KG1 (cell line): ENCODE measurements around the gene MMP13.
"Not testable (repeated sequence)": the region's sequence is repeated elsewhere in the genome, so short reads cannot be mapped to it uniquely, and the experiment has no call there.

Source experiments
- DNase-seq: peaks from one replicate; lab custom pipeline; 2025; lab: John Stamatoyannopoulos, UW

MMP13 gene

DNA sequence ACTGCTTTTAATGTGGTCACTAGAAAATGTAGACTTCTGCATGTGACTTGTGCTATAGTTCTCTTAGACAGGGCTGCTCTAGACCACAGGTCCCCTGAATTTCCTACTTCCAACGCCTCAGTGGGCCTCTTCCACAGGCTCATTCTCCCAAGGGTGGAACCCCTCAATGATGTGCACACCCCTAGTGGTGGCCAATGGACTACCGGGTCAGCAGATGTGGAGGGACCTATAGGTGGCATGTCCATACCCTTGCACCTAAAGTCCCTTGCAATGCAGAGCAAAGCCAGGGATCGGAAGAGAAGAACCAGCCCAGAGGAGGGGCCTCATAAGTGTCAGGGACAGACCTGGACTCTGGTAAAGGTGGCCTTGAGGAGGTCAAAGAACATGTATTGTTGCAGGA, 20.0 kb downstream of the MMP13 start:
- DNase-seq = no peak

DNA sequence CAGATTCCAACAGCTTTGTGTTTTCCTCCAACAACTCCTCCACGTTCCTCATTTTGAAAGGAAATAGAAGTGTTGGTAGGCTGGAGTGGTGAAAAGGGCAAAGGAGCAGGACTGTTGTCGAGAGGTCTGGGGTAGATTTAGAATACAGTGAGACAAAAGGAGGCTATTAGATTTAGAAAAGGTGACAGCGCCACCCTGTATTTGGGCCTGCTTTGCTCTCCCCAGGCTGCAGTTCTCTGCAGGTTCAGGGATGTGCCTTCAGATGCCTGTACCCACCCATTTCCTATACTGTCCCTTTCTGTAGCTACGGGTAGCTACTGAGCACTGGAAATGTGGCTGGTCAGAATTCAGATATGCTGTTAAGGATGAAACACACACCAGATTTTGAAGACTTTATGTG, 20.8 kb downstream of the MMP13 start:
- no peak for DNase-seq

DNA sequence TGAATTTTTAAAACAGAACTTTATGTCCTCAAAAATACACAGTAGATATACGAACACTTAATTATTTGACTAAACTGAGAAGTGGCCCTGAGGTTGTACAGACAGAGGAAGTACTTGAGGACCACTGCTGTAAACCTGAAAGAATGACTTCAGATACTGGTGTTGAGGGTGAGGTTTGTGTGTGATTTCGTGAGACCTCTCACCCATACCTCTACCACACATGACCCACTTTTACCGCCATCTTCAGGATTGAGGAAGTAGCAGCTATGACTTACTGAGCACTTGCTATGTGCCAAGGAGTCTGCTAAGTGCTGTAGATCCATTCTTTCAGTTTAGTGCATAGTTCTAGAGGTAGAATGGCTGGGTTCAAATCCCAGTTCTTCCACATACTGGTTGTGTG, 21.9 kb downstream of the MMP13 start:
- DNase-seq = no peak

DNA sequence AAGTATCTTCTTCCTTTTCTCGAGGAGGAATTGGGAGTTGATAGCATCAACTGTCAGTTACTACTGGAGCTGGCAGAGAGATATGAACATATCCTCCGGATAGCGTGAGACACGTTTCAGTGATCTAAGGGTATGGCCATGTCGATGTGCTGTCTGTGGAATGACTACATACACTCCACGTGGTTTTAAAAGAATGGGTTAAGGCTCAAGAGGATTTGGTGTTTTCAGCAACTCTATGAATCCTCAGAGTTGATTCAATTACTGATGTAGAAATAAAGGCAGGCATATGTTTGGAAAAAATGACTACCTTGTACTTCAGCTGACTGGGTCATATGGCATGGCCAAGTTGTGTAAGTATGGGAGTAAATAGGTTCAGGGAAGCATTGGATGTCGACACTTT, 22.9 kb downstream of the MMP13 start:
- DNase-seq = no peak

DNA sequence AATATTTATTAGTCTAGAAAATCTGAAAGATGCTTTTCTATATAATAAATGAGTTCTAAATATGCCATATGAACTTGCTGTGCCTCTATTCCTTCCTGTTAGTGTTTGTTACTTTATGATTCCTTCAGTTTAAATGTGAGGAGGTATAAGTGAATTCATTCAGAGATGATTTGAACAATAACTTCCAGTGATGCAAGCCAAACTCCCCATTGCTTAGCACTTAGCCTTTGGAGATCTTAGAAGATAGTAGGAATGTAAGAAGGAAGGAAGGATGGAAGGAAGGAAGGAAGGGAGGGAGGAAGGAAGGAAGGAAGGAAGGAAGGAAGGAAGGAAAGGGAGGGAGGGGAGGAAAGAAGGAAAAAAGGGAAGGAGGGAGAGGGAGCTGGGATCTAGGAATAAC, 25.1 kb downstream of the MMP13 start:
- DNase-seq = no peak

DNA sequence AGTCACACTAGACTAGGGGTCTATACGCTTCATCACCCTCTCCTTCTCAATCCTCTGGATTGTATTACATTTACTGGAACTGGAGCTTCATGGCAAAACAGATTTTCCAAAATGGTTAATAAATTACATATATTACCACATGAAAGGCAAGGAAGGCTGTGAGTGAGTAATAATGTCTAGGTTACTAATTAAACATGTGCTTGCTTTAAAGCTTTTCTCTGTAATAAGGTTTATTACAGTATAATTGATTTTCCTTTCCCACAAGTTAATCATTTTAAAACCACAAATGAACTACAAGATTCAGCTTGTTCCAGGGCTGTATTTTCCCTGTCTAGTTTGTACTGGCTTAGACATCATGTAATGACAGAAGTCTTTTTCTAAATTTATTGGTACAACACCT, 25.6 kb downstream of the MMP13 start:
- DNase-seq = no peak

DNA sequence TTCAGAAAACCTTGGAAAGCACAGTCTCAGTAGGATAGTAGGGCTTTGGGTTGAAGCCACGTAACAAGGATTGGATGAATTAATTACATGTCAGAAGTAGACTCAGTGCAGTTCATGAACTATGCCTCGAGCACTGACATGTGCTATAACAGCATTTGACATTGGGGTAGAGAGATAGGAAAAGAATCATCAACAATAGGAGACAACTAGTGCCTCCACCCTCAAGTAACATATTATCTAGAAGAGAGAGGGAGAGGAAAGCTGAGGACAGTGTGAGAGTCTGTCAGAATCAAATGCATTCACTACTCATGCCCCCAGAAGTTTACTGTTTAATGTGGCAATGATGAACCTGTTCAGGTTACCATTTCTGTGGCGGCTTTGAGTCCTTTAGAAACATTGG, 26.4 kb downstream of the MMP13 start:
- no peak for DNase-seq

DNA sequence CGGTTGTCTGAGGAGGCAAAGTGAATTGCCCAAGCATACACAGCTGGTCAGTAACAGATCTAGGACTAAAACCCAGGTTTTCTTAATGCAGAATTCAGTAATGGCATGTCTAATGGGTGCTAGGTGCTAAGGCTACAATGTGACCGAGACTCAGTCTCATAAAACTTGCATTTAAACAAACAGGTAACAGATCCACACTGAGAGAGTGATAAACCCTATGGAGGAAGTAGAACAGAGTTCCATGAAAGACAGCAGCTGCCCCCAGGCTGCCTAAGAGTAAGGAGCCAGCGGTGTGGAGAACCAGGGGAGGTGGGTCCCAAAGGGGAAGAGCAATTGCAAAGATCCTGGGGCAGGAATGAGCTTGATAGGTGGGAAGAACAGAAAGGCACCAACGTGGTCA, 27.3 kb downstream of the MMP13 start:
- no peak for DNase-seq

DNA sequence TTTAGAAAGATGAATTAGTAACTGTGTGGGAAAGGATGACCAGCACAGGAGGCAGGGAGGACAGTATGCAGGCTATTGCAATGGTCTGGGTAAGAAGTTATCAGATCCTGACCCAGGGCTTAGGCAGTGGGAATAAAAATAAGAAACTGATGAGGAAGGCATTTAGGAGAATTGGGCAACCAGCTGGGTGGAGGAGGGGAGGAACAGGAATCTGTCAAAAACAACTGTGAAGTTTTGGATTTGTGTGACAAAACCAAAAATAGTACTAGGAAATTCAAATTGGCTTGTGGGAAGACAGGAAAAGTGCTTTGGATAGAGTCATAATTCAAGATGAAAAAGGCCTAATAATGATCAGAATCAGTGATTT, 27.9 kb downstream of the MMP13 start:
- no peak for DNase-seq

DNA sequence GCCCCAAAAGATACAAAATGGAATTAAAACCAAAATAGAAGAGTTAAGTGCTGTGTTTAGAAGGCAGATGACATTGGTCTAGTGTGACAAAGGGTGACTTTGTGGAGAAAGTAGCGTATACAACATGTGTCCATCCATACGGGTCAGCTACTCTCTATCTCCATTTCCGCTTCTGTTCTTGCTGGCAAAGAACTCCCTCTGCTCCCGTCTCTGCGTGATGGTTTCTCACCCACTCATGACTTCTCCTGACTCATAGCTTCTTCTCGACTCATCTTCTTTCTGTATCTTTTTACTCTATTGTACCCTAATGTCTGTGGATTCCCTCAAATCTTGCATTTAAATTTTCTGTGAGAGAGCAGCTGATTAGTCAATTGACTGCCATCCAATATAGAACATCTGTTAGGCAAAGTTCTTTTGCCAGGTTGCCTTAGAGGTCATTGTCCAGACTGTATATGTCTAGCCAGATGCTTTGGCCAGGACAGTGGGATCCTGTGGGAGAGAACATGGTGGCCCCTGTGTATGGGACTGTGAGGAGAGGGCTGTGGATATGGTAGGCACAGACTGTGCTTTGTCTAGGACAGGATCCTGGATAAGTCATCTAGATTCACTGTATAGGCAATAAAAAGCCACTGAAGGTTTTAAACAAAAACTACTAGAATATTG, 28.4 kb downstream of the MMP13 start:
- DNase-seq = no peak

DNA sequence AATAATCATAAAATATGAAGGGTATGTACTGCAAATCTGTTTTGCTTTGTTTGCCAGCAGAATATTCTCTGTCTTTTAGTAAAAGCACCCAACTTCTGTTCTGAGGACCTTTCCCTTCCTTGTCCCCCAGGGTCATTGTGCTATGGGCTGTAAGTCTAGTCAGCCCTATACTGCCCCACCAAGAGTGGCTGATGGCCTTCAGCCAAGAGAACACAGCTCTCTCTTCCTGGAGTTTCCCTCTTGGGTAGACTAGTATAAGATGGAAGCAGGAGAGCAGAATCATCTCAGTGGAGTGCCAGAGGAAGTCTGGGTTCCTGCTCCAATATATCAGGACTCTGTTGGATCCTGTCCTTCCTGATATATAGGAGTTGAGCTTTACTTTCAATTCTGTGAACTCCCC, 29.0 kb downstream of the MMP13 start:
- no peak for DNase-seq

DNA sequence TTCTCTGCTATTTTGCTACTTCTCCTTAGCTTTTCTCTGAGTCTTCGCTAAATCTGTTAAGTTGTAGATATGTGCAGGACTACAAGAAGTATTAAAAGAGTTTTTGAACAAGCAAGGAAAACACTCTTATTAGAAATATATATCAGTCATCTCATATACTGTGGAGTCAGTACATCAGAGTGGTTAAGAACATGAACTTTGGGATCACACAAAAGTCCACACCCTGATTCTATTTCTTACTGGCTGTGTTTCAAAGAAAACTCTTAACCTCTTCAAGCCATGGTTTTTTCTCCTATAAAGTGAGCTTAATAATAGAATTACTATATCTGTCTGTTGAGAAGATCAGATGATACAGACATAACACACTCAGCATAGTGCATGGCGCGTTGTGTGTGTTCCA, 29.5 kb downstream of the MMP13 start:
- no peak for DNase-seq

DNA sequence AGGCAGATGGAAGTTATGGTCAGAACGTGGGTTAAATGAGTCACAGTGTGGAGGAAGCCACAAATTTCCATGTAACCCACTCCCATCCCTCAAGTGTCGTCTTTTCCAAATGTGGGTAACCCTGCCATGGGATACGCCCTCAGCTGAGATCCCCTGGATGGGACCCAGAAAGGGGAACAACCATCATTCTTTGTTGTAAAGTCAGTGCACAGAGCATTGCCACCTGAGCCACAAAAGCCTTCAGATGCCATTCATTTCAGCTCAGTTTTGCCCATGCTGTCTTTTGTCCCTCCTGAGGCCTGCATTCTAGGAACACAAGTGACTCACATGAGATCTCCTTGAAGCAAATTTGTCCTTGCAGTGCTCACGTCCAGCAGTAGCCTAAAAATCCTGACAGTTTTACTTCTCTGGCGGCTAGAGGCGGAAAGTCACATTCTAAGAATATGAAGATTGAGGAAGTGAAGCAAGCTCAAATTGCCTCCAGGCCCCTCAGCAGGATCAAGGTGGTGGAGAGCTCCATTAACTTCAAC, 30.6 kb downstream of the MMP13 start:
- DNase-seq = no peak

DNA sequence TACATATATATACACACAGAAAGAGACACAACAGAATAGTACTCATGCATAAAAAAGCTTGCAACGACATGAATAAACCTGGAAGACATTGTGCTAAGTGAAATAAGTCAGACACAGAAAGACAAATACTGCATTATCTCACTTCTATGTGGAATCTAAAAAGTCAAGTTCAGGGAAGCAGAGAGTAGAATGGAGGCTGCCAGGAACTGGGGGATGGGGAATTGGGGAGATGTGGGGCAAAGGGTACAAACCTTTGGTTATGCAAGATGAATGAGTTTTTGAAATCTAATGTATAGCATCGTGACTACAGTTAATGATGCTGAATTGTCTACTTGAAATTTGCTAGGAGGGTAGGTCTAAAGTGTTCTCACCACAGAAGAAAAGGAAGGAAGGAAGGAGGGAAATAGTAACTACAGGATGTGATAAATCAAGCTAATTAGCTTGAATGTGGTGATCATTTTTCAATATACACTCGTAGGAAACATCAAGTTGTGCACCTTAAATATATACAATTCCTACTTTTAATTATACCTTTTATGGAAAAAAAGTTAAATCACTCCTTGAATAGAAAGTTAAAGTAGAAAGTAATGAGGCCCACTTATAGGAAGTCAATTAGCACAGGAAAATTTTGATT, 33.8 kb downstream of the MMP13 start:
- no peak for DNase-seq

DNA sequence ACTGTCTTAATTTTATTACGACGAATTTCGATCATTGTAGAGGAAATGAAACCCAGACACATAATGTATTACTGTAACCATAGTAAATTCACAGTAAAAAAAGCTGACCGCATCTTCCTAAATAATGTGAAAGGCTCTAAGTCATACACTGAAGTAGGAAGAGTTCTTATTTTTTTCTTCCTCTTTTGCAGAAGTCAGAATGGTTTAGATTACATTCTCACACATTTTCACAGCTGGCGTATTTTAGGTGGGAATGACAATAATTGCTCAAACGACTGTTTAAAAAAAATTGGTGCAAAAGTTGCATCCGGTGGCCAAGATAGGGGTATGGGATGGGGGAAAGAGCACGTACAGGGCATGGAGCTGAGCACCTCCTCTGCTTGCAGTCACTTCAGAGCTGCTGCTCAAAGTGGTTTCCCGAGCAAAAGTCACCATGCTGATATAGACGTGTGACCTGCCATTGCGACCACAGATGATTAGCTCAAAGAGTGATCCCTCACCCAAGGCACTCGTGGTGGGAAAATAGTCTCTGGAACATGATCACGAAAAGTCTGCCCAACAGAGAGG, 35.3 kb downstream of the MMP13 start:
- DNase-seq = peak; percentile 85

DNA sequence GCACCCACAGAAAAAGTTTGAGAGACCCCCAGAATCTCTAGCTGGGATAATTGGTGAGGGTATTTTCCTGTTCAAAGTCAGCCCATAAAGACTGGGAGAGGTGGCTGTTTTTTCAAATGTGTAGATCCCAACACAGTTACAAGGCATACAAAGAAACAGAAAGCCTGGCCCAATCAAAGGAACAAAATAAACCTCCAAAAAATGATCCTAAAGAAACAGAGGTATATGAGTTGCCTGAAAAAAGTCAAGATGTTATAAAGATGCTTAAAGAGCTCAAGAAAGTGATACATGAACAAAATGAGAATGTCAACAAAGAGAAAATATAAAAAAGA, 40.5 kb downstream of the MMP13 start:
- no peak for DNase-seq

DNA sequence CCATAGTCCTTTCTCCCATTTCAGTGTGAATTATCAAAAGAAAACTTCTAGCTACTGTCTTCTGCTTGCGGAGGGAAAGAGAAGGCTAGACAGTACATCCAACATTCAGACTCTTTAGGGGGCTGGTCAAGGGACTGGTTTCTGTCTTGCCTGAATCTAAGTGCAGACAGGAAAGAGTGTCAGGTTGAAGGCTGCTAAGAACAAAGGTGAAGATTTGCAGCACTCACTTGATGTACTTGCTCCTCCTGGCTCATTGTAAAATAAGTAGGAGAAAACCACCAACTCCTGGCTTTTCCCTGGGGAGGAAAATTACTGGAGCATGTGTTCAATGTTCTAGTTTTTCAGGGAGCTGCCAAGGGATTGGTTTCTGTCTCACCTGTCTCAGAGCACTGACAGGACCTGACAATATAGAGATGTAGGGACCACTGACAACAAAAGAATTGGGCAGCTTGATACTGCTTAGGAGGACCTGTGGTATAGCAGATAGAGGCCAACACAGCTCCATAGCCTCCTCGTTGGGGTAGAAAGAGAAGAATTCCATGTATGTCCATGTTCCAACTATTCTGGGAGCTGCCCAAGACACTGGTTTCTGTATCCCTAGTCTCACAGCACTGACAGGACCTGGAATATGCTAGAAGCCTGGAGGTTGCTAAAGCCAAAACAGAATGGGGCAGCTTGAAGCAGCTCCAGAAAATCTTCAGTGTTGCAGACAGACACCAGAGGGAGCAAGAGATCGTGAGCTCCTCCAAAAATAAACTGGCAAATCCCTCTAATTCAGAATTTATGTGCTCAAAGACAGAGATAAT, 41.1 kb downstream of the MMP13 start:
- peak; percentile 57 for DNase-seq

DNA sequence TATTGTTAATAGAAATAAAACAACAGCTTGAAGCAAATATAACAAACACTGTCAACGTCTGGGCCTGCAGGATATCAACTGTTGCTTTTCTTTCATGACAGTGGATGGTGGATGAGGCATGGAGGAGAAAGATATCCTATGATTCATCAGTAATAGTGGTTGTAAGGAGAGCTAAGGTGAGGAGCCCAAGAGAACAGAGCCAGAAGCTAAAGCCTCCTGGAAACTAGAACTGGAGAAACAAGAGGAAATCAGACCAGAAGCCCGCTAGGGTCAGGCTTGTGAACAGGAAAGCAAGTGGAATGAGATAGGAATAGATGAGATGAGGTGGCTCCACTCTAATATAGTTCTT, 43.1 kb downstream of the MMP13 start:
- no peak for DNase-seq

DNA sequence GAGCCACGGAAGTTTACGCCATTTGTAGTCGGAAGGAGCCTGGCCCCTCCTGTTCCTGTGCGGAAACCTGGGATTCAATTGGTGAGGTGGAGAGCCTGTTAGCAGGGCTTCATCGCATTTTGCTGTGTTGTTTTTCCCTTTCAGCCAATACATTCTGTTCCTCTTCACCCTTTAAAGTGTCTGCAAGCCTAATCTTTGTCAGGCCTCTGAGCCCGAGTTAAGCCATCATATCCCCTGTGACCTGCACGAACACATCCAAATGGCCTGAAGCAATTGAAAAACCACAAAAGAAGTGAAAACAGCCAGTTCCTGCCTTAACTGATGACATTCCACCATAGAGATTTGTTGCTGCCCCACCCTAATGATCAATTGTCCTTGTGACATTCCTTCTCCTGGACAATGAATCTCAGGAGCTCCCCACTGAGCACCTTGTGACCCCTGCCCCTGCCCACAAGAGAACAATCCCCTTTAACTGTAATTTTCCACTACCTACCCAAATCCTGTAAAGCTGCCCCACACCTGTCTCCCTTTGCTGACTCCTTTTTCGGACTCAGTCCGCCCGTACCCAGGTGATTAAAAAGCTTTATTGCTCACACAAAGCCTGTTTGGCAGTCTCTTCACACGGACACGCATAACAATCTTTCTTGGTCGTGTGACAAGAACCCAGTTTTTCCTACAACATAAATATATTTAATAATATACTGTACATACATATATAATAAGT, 43.6 kb downstream of the MMP13 start:
- no peak for DNase-seq

DNA sequence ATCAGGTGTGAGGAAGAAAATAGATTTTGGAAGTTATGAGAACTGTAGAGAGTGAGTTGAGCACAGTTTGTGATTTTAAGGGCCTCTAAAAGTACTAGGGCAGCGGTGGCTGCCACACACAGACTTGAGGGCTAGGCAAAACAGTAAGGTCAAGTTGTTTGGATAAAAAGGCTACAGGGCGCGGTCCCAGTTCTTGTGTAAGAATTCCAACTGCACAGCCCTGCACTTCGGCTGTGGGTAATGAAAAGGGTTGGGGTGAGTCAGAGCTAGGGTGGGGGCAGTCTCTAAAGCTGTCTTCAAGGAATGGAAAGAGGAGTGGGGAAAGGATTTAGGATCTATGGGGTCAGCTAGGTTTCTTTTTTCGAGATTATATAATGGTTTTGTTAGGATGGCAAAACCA, 49.7 kb downstream of the MMP13 start:
- DNase-seq = not testable (repeated sequence)

DNA sequence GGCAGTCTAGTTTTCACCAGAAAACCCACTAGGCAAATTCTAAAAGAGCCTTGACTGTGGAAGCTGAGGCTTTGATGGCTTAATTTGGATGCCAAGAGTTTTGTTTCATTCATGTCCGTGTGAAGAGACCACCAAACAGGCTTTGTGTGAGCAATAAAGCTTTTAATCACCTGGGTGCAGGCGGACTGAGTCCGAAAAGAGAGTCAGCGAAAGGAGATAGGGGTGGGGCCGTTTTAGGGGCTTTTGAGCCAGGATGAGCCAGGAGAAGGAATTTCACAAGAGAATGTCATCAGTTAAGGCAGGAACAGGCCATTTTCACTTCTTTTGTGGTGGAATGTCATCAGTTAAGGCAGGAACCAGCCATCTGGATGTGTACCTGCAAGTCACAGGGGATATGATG, 51.6 kb downstream of the MMP13 start:
- DNase-seq = not testable (repeated sequence)

DNA sequence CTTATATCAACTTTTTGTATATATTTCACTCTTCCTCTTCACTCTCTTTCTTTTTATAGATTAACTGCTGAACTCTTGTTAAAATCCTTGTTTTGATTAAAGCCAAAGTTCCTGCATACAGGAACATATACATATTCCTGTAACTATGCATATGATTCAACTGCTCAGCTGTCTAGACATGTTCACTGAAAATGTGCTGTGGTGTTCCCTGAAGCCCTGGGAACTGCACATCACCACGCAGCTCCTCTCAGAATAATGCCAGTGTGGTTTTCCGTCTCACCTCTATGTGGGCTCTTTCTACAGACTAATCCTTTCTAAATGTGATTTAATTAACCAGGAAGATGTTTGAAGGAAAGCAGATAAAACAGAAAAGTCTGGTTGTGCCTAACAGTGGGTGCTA, 55.2 kb downstream of the MMP13 start:
- DNase-seq = no peak
